Activated CD4-positive, alpha-beta memory T cell treated with anti-CD3 and anti-CD28 coated beads, Interleukin-2, amount 10 ng/mL, durations not matched to agents 7 days and 5 days (primary cell): ENCODE measurements around the gene WDR77. TPM values are rescaled to one million over a fixed set of nuclear protein-coding genes. Genes with fewer than 3 reads are reported as not detected.

Source experiments
- CTCF ChIA-PET: fragments of 350-600 bp; sonication (Branson Sonifier 250); formaldehyde crosslinking; loops from one replicate; lab custom pipeline; 2021; ENCODE audit warnings: antibody characterized with exemption, inconsistent platforms; lab: Charles Lee
- POLR2A ChIA-PET: fragments of 350-600 bp; sonication (Branson Sonifier 250); formaldehyde crosslinking; loops from one replicate; lab custom pipeline; 2021; ENCODE audit warnings: antibody characterized with exemption; lab: Charles Lee
- DNase-seq: peaks from one replicate; pipeline ENCODE4 v3.0.0-alpha.2; 2020
- H3K27ac Mint-ChIP-seq: one replicate; pipeline ENCODE4 v1.8.0; 2021; ENCODE audit warnings: mild to moderate bottlenecking, mixed read lengths
- H3K27me3 Mint-ChIP-seq: one replicate; pipeline ENCODE4 v1.8.0; 2021; ENCODE audit warnings: mixed read lengths
- H3K36me3 Mint-ChIP-seq: one replicate; pipeline ENCODE4 v1.8.0; 2021; ENCODE audit warnings: low read depth, mixed read lengths
- H3K4me1 Mint-ChIP-seq: one replicate; pipeline ENCODE4 v1.8.0; 2021; ENCODE audit warnings: mixed read lengths
- H3K4me3 Mint-ChIP-seq: one replicate; pipeline ENCODE4 v1.8.0; 2021; ENCODE audit warnings: mild to moderate bottlenecking, mixed read lengths
- H3K9me3 Mint-ChIP-seq: one replicate; pipeline ENCODE4 v1.8.0; 2021; ENCODE audit warnings: mixed read lengths
- total RNA-seq, 2 experiments: library from RNA; stranded (reverse); gene quantifications; one replicate each; pipeline ENCODE4 v1.2.3, GENCODE V29; 2021

The WDR77 gene
- 10 to 100 TPM; 26.3 to 28.4 TPM for total RNA-seq

DNA sequence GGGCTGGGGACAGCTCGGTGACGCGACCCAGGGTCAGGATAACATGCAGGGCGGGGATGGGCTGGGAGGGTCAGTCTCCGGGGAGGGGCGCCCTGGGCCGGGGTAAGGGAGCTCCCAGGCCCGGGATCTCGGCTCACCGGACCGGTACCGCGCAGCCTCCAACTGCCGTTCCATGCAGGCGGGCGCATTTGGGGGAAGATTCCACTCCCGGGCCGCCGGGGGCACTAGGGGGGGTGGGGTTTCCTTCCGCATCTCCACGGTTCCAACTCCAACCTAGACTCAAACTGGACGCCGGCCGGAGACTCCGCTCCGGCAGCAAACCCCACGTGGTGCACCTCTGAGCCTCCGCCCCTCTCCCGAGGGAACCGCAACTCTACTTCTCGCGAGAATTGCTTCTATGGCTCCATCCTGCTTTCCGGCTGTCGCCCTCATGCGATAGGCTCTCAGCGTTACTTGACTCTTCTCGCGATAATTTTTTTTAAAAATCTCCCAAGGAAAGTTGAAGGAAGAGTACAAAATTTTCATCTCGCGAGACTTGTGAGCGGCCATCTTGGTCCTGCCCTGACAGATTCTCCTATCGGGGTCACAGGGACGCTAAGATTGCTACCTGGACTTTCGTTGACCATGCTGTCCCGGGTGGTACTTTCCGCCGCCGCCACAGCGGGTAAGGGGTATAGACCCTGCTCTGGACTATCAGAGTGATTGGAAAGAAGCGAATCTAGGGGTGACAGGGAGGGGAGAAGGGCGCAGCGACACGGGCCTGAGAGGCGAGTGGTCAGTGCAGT is at the start of gene WDR77, which contains the start of gene ATP5PB:
Gene WDR77 (minus strand): TSS at position 339 of the 785 bp plus-strand sequence. CDS start 87 bp downstream, at position 252.
Gene ATP5PB (plus strand): TSS at position 547 of the 785 bp plus-strand sequence. CDS start 78 bp downstream, at position 625.
- Mint-ChIP-seq H3K27me3 (no peaks in the 10 kb centered on the region), H3K4me1 (peaks cover 75% of the 10 kb centered on the region)

DNA sequence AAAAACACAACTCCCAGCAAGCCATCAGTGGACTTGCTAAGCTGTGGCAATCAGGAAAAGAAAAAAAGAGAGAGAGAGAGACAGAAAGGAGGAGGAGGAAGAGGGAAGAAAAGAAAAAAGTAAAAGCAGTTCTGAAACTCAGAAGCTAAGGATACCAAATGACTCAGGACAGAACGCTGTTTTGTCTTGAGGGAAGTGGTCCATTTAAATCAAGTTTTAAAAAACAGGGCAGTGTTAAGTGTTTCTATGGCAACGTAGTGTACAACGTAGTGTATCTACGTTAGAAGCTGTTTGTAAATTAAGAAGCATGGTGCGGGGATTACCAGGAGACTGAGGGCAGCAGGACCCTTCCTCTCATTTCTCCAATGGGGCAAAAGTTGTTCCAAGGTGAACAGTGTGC is 48.5 kb upstream of the WDR77 start:
- peaks cover 19% of the 10 kb centered on the region for H3K36me3 Mint-ChIP-seq
- peaks cover 32% of the 10 kb centered on the region for H3K9me3 Mint-ChIP-seq
- H3K27ac Mint-ChIP-seq, result no peak overlapping the region
- H3K4me1 Mint-ChIP-seq, result peaks cover 31% of the 10 kb centered on the region
- H3K27me3 Mint-ChIP-seq, result peaks cover 4% of the 10 kb centered on the region
- ChIA-PET CTCF (interaction anchor here (0.7 to 6.5 kb wide), 5 partner anchors 10 to 261 kb away, joined by 3 to 38 read pairs (median 5); no protein-coding TSS in a partner anchor), POLR2A (interaction anchor here (1.0 to 4.0 kb wide), 4 partner anchors 10 to 22 kb away, joined by 3 to 24 read pairs (median 5); no protein-coding TSS in a partner anchor)
- DNase-seq, result no peak
- H3K4me3 Mint-ChIP-seq, result no peak overlapping the region

More for the DNA sequence above, at the start of gene WDR77, which contains the start of gene ATP5PB:
- Mint-ChIP-seq H3K9me3 (no peaks in the 10 kb centered on the region), H3K4me3 (peak within 1 kb of the TSS; percentile 100), H3K36me3 (peaks cover 54% of the 10 kb centered on the region), H3K27ac (peak within 1 kb of the TSS; percentile 95)
- CTCF ChIA-PET, result interaction anchor here (1.0 to 5.5 kb wide), 12 partner anchors 9 to 311 kb away, joined by 3 to 28 read pairs (median 3); no protein-coding TSS in a partner anchor
- peak; percentile 94 for DNase-seq
- POLR2A ChIA-PET, result interaction anchor here (0.7 to 8.9 kb wide), 27 partner anchors 9 to 1169 kb away, joined by 3 to 137 read pairs (median 4); partner anchors contain the start of genes C1orf162, DDX20, INKA2 and RAP1A

DNA sequence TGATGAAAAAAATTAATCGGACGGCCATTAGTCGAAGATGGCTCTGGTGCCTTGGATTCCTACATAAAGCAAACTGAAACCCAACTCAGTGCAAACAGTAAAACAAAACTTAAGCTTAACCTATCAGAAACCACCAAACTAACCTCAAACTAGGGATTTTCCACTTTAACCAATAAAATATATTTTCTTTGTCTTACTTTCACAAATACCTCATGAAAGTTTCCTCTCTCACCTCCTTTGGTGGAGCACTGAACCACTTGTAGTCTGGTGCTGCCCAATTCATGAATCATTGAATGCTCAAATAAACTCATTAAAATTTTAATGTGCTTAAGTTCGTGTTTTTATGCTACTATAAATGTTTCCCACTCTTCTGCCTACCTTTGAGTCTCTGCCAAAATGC is 47.3 kb upstream of the WDR77 start:
- H3K9me3 Mint-ChIP-seq, result peaks cover 32% of the 10 kb centered on the region
- CTCF ChIA-PET, result interaction anchor here (1.0 to 6.5 kb wide), 4 partner anchors 11 to 251 kb away, joined by 3 to 38 read pairs (median 4); no protein-coding TSS in a partner anchor
- H3K27ac Mint-ChIP-seq, result no peak overlapping the region
- H3K4me1 Mint-ChIP-seq, result peaks cover 26% of the 10 kb centered on the region
- no peak for DNase-seq
- peaks cover 4% of the 10 kb centered on the region for H3K27me3 Mint-ChIP-seq
- no peak overlapping the region for H3K4me3 Mint-ChIP-seq
- POLR2A ChIA-PET, result interaction anchor here (1.5 to 4.0 kb wide), 3 partner anchors 11 to 243 kb away, joined by 3 to 24 read pairs (median 4); partner anchors contain the start of gene INKA2
- peaks cover 19% of the 10 kb centered on the region for H3K36me3 Mint-ChIP-seq

DNA sequence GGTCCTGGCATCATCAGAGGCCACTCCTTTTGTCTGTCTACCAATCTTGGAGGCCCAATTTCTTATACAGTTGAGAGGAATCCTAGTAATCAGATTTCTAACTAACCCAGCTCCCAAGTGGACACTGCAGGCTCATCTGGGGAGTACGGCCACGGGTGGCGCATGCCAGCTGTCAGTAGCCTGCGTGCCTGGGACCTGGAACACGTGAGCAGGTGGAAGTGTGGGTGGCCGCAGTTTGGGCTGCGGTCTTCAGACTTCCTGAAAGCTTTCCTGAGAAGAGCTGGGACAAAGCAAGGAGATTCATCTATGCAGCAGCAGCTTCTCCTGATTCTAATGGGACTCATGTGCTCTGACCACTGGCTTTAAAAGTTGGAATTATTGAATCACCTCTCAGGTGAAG is 42.0 kb upstream of the WDR77 start:
- peaks cover 3% of the 10 kb centered on the region for H3K4me1 Mint-ChIP-seq
- no peak overlapping the region for H3K27ac Mint-ChIP-seq
- CTCF ChIA-PET, result interaction anchor here (1.3 to 1.7 kb wide), 2 partner anchors 9 to 17 kb away, joined by 7 to 9 read pairs; no protein-coding TSS in a partner anchor
- POLR2A ChIA-PET, result no interaction called here
- DNase-seq, result no peak
- H3K4me3 Mint-ChIP-seq, result no peak overlapping the region
- no peaks in the 10 kb centered on the region for H3K27me3 Mint-ChIP-seq
- peaks cover 17% of the 10 kb centered on the region for H3K9me3 Mint-ChIP-seq
- peaks cover 9% of the 10 kb centered on the region for H3K36me3 Mint-ChIP-seq

DNA sequence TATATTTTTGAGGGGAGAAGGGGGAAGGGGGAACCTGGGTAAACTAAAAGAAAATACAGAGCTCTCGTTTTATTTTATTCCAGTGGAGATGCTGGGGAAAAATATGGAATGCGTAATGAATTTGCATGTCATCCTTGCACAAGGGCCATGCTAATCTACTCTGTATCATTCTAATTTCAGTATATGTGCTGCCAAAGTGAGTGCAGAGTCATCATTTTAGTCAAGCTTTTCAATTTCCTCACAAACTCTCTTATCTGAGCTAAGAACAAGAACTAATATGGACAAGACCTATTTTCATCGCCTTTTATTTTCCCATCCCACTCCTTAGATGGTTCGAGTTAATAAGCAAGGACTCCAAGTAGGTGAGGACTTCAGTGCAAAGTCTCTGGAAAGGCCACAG is 41.2 kb upstream of the WDR77 start:
- CTCF ChIA-PET, result interaction anchor here (1.3 to 1.7 kb wide), 2 partner anchors 8 to 18 kb away, joined by 7 to 9 read pairs; no protein-coding TSS in a partner anchor
- DNase-seq, result no peak
- H3K4me3 Mint-ChIP-seq, result no peak overlapping the region
- H3K27me3 Mint-ChIP-seq, result peaks cover 2% of the 10 kb centered on the region
- no peak overlapping the region for H3K27ac Mint-ChIP-seq
- no peaks in the 10 kb centered on the region for H3K4me1 Mint-ChIP-seq
- H3K36me3 Mint-ChIP-seq, result peaks cover 4% of the 10 kb centered on the region
- POLR2A ChIA-PET, result no interaction called here
- H3K9me3 Mint-ChIP-seq, result peaks cover 13% of the 10 kb centered on the region

DNA sequence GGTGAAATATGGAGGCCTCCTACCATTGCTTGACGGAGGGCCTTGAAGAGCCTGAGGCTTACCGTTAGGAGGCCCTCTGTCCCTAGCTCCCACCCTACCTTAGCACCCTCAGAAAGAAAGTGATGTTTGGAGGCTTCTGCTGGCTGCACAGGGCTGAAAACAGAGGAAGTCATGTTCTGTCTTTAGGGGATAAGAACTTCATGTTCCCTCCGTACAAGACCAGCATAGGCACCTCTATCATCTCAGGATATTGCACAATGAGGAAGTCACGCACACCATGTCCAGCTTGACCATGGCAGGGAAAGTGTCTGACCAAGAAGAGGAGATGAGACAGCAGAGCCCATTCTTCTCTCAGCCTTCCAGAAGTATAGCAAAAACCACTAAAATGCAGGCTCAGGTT is 40.5 kb upstream of the WDR77 start:
- H3K27ac Mint-ChIP-seq, result no peak overlapping the region
- peaks cover 3% of the 10 kb centered on the region for H3K27me3 Mint-ChIP-seq
- H3K4me3 Mint-ChIP-seq, result no peak overlapping the region
- POLR2A ChIA-PET, result no interaction called here
- CTCF ChIA-PET, result interaction anchor here (1.3 kb wide), 1 partner anchor 8 kb away, joined by 9 read pairs; no protein-coding TSS in a partner anchor
- no peaks in the 10 kb centered on the region for H3K4me1 Mint-ChIP-seq
- DNase-seq, result no peak
- peaks cover 3% of the 10 kb centered on the region for H3K36me3 Mint-ChIP-seq
- peaks cover 6% of the 10 kb centered on the region for H3K9me3 Mint-ChIP-seq

DNA sequence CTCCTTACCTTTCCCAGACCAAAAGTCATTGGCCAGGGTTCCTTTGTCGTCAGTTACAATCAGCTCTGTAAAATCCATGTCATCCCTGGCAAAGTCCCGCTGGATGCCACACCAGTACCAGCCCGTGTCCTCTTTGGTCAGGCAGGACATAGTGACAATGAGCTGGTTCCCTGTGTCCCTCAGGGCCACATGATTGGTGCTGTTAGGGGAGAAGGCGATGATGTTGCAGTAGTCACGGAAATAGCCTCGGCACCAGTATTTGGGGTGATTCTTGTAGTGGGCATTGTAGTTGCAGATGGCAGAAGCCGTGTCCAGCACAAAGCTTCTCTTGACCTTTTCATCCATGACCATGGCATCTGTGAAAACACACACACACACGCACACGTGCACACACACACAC is 39.6 kb upstream of the WDR77 start:
- ChIA-PET CTCF (no interaction called here), POLR2A (no interaction called here)

DNA sequence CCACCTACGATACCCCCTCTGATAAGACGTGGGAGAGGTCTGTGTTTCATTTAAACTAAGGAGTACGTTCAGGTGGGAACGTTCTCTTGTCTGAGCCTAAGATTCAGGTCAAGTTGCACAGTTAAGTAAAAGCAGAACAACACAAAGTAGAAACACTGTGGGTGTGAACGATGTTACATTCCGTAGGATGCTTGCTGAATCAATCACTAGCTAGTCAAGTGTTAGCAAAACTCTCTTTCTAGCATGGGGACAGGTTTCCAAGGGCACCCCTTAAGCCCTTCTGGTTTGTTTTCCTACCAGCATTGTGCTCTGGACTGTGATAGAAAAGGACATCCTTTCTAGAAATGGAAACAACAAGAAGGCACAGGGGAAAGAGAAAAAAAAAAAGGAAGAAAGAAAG is 38.1 kb upstream of the WDR77 start:
- H3K27ac Mint-ChIP-seq, result no peak overlapping the region
- DNase-seq, result no peak
- no peaks in the 10 kb centered on the region for H3K9me3 Mint-ChIP-seq
- H3K4me3 Mint-ChIP-seq, result no peak overlapping the region
- no peaks in the 10 kb centered on the region for H3K36me3 Mint-ChIP-seq
- CTCF ChIA-PET, result no interaction called here
- H3K4me1 Mint-ChIP-seq, result no peaks in the 10 kb centered on the region
- POLR2A ChIA-PET, result no interaction called here
- peaks cover 13% of the 10 kb centered on the region for H3K27me3 Mint-ChIP-seq

More for the DNA sequence above, 39.6 kb upstream of the WDR77 start:
- Mint-ChIP-seq H3K9me3 (peaks cover 4% of the 10 kb centered on the region), H3K4me1 (no peaks in the 10 kb centered on the region), H3K4me3 (no peak overlapping the region), H3K36me3 (no peaks in the 10 kb centered on the region), H3K27ac (no peak overlapping the region), H3K27me3 (peaks cover 3% of the 10 kb centered on the region)
- no peak for DNase-seq

DNA sequence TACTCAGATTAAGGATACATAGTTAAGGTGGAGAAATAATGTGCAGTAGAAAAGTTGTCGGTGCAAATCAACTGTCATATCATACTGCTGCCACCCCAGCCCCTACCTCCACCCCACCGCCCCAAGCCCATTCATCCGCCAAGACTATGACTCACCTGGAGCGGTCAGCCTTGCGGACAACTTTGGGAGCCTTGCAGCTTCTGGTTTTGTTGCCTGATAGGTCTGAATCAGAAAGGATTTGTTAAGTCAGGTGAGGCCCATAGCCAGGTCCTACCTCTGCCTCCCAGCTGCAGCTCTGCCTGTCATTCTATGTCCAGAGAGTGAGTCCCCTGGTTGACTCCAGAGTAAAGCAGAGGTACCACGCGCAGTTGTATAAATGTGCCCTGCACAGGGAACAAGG is 37.4 kb upstream of the WDR77 start:
- POLR2A ChIA-PET, result no interaction called here

DNA sequence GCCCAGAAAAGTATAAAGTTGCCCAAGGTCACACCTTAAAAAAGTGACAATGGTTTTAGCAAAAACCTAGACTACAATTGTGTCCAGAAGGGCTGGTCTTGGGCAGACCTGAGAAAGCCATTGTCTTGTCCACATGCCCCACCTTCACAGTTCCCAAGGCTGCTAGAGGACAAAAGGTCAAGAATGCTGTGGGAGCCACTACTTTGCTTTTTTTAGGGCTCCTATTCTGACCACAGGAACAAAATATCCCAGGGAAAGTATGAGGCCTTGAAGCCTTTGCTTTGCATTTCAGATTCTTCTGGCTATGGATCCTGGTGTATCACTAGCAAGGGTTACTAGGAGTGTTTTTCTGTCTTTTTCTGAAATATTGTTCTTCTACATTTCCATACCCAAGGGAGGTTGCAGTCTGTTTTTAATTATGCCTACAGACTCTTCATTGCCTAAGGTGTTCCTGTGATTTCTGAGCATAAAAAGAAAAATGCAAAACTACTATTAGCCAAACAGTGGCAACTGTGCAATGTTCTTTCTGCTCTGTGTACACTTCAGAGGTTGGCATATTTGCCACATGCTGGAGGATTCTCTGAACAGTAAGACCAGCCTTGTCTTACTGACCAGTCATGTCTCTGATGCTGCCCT is 35.5 kb upstream of the WDR77 start:
- no peak overlapping the region for H3K27ac Mint-ChIP-seq
- ChIA-PET POLR2A (interaction anchor here (1.5 kb wide), 1 partner anchor 8 kb away, joined by 5 read pairs; no protein-coding TSS in a partner anchor), CTCF (no interaction called here)
- no peaks in the 10 kb centered on the region for H3K9me3 Mint-ChIP-seq
- no peaks in the 10 kb centered on the region for H3K36me3 Mint-ChIP-seq
- peaks cover 4% of the 10 kb centered on the region for H3K4me1 Mint-ChIP-seq
- H3K4me3 Mint-ChIP-seq, result no peak overlapping the region
- DNase-seq, result no peak
- peaks cover 30% of the 10 kb centered on the region for H3K27me3 Mint-ChIP-seq

More for the DNA sequence above, 37.4 kb upstream of the WDR77 start:
- Mint-ChIP-seq H3K9me3 (no peaks in the 10 kb centered on the region), H3K4me1 (peaks cover 4% of the 10 kb centered on the region), H3K27ac (no peak overlapping the region), H3K27me3 (peaks cover 17% of the 10 kb centered on the region), H3K4me3 (no peak overlapping the region), H3K36me3 (no peaks in the 10 kb centered on the region)
- CTCF ChIA-PET, result interaction anchor here (0.9 to 1.6 kb wide), 2 partner anchors 21 to 261 kb away, joined by 3 to 5 read pairs; no protein-coding TSS in a partner anchor
- no peak for DNase-seq

DNA sequence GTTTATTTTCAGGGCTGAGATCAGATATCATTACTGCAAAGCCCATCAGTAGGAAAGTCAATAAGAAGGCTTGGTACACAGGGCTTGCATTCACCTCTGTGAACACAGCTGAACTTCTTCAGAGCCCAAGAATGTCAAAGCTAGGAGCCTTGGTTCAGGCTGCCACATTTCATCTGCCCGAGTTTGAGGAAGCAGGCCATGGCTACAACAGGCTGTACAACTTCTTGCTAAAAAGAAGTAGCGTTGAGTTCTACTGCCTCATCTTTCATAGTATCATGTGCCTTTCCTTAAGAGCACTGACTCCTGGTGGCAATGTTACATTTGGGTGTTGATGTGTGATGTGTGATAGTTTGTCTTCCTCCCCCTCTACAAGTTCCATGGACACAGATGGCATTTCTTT is 34.8 kb upstream of the WDR77 start:
- peaks cover 4% of the 10 kb centered on the region for H3K4me1 Mint-ChIP-seq
- H3K27ac Mint-ChIP-seq, result no peak overlapping the region
- peaks cover 31% of the 10 kb centered on the region for H3K27me3 Mint-ChIP-seq
- H3K36me3 Mint-ChIP-seq, result no peaks in the 10 kb centered on the region
- no peaks in the 10 kb centered on the region for H3K9me3 Mint-ChIP-seq
- no peak overlapping the region for H3K4me3 Mint-ChIP-seq
- no peak for DNase-seq
- CTCF ChIA-PET, result no interaction called here
- POLR2A ChIA-PET, result no interaction called here

DNA sequence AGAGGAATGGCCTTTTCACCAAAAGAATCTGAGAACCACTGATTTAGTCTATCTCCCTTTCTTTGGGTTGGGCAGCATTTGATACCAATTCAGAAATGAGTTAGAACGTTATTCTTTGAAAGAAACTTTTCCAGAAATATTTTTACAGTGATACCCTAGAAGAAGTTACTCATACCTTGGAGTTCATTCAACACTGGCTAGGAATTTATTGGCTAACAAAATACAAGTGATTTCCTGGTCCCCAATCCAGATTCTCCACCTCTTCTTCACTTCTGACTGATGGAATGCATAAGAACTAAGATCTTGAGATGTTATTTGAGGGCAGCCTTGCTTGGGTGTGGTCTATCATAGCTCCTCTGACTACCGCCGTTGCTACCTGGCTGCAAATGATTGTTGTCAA is 34.1 kb upstream of the WDR77 start:
- Mint-ChIP-seq H3K27ac (no peak overlapping the region), H3K9me3 (no peaks in the 10 kb centered on the region), H3K4me3 (no peak overlapping the region), H3K27me3 (peaks cover 37% of the 10 kb centered on the region), H3K36me3 (peaks cover 6% of the 10 kb centered on the region), H3K4me1 (peaks cover 7% of the 10 kb centered on the region)
- no peak for DNase-seq
- POLR2A ChIA-PET, result interaction anchor here (1.6 kb wide), 1 partner anchor 15 kb away, joined by 6 read pairs; no protein-coding TSS in a partner anchor
- CTCF ChIA-PET, result interaction anchor here (3.1 kb wide), 1 partner anchor 24 kb away, joined by 45 read pairs; no protein-coding TSS in a partner anchor
